ENCODE results near the gene HDAC4.

HDAC4 gene

DNA sequence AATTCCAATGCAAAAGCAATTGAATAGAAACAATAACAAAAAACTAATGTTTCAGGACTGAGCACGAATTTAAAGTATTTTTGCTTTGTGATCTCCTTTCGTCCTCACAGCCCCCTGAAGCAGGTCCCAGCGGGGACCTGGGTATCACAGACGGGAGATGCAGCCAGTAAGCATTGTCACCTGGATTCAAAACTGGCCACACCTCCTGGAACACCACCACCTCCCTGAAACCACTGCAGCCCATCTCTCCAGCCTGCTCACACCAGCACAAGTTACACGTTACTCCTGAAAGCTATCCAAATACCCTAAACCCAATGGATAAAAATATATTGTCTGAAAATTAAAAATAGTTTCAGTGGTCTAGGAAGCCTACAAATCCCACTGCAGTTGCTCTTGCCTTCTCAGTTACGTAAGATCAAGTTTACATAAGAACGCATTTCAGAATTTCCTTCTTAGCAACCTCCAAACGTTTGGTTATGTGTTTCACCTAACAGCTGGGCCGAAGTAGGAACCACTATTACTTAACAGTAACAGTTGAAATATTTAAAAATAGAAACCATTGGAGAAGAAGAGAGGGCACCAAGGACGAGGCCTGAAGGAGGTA lies 178.0 kb downstream of the HDAC4 start:
- no peak for DNase-seq (ENCODE audit: low read depth in 2 of 2)

DNA sequence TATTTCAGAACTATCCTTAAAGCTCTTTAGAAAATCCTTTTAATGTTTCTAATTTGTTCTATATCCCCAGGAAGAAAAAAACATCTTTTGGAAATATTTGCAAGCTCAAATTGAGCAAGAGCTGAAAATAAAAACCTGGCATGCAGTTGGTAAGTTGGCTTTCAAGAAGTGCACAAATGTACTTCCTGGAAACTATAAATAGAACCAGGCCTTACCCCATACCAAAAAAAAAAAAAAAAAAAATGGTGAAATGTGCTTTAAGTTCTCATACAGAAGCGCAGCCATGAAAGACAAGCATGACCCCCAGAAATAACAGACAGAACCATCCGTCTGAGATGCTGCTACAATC lies 178.5 kb downstream of the HDAC4 start:
- DNase-seq (ENCODE audit: low read depth in 2 of 2), result no peak

DNA sequence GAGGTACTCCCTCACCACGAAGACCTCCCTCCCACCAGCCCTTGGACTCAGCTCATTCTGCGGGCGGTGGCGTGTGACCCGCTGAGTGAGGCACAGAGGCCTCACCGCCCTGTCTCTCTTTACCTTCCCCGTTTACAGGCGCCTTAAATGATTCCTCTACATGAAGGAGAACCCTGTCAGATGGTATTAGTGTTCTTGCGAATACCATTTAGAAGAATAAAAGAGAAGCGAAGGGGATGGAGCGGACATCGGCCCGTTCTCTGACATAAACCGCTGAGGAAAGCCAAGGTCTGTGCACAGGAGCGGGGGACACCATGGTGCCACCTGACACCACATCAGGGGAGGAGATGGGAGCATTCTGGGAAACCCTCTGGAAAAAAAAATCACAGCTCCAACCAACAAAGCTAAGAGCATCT lies 179.8 kb downstream of the HDAC4 start:
- DNase-seq (ENCODE audit: low read depth in 2 of 2), result no peak

DNA sequence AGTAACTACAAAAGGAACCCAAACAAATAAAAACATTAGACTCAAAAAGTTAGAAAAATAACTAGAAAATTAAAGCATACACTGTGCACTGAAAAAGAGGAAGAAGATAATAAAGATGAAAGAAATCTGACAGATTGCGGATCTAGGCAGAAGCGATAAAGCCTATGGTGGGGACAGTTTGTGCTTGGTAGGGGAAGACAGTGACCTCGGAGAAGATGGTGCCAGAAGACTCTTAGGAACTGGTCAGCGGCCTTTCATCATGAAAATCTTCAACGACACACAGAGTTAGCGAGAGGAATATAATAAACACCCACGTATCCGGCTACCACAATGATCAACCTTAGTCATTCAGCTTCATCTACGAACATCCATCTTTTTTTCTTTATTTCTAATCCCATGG lies 180.5 kb downstream of the HDAC4 start:
- DNase-seq (ENCODE audit: low read depth in 2 of 2), result no peak

DNA sequence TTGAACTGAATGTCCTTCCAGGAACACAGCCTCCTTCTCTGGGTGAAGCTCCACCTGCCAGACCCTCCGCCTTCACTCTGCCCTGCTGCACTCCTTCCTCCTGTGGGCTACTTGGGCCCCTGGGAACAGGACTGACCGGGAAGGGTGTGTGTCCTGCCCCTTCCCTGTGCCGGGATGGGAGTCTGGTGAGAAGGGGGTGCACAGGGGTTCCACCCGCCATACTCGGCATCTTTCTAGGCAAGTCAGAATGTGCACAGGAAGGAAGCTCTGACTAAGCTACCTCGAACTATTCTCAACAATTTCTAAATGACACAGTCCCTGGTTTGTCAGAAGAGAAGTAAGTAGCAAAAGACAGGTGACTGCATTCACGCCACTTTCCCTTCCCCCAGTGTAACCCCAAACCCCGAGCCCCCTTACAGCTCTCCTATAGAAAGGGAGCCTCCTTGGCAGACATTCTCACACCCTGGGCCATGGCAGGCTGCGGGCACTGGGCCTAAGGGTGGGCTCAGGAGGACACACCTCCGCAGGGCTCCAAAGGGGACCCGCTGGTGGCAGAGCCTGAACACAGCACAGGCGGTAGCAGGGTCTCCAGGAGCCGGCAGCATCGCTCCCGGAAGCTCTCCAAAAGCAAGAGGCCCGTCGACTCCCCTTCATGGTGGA lies 184.1 kb downstream of the HDAC4 start:
- DNase-seq (ENCODE audit: low read depth in 2 of 2), result peak; percentile 18 to 20

DNA sequence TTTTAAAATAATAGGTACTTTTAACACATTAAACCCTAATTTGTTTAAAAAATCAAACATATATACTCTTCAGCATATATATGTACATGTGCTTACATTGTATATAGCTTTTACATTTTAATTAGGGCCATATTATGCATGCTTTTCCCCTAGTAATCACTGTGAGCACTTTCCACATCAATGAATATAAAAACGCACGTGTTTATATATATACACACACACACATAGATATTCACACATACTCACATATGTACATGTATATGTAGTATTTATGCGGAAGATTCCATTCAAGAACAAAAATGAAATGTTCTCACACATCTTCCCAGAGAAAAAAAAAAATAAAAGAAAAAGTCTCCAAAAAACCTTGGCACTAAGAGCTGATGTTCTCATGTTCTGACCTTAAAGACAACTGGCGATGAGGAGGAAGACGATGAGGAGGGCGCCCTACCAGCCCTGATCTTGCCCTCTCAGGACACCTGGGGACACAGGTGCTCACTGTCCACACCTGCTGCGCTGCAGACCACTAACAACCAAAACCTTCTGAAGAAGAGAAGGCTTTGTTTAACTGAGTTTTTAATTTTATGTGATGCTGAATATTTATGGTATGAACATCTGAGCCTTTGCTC lies 184.7 kb downstream of the HDAC4 start:
- DNase-seq (ENCODE audit: low read depth in 2 of 2), result no peak

DNA sequence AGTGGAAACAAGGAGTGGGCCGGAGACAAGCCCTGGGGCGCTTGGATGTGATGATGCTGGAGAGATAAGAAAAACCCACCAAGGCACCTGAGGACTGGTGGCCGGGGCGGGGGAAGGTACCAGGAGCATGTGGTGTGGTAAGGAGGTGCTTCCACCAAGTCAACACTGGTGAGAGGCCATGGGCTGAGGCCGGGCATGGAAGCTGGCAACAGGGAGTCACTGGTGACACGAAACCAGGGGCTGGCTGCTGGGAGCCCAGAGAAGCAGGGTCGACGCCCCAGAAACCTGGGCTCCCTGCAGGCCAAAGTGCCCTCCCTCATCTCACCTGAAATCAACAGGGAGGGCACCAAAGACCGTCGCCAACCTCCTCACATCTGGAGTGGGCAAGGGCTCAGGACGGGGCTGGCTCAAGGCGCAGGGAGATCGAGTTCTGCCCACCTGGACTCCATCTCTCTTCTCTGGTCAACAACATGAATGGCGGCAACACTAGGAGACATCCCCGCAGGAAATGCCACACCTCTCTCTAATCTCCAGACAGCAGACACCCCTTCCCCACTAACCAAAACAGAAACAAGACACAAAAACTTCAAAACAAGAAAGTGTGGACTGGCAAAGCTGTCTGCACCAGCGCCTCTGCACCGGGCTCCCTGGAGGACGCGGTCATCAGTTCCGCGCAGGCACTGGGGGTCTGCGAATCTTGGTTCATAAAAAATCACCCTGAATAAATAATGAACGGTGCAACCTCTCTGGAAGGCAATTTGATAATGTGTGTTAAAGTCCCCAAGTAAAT lies 185.5 kb downstream of the HDAC4 start:
- DNase-seq (ENCODE audit: low read depth in 2 of 2), result no peak

DNA sequence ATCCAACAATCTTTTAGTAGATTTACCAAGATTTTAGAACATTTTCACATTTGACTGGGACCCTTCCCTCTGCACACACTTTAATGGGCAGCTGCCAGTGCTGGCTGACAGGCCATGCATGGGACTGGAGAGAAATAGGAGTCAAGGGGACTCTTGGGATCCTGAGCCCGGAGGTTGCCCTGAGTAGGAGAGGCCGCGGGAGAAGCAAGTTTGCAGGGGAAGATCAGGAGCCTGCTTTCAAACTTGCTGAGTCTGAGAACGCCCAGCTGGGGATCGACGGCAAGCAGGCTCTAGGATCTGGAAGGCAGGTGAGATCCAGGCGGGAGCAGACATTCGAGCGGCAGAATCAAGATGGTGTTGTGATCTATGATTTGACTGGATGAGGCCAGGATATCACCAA lies 186.1 kb downstream of the HDAC4 start:
- no peak for DNase-seq (ENCODE audit: low read depth in 2 of 2)

DNA sequence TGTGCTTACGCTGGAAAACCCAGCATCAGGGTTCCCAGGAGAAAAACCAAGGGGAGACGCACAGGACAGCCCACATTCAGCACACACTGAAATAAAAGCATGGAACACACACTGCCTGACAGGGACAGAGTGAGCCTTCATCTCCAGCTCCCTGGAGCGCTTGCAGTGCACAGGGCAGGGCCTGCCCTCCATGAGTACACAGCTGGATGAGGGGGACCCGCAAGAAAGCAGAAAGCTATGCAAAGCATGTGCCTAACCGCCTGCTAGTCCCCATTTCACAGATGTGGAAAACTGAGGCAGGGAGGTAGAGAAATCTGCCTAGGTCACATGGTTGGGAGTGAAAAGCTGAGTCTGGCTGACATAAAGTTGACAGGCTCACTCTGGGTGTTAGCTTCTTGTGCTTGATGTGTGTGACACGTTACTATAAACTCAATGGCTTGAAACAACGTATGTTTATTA lies 187.1 kb downstream of the HDAC4 start:
- DNase-seq (ENCODE audit: low read depth in 2 of 2), result no peak

DNA sequence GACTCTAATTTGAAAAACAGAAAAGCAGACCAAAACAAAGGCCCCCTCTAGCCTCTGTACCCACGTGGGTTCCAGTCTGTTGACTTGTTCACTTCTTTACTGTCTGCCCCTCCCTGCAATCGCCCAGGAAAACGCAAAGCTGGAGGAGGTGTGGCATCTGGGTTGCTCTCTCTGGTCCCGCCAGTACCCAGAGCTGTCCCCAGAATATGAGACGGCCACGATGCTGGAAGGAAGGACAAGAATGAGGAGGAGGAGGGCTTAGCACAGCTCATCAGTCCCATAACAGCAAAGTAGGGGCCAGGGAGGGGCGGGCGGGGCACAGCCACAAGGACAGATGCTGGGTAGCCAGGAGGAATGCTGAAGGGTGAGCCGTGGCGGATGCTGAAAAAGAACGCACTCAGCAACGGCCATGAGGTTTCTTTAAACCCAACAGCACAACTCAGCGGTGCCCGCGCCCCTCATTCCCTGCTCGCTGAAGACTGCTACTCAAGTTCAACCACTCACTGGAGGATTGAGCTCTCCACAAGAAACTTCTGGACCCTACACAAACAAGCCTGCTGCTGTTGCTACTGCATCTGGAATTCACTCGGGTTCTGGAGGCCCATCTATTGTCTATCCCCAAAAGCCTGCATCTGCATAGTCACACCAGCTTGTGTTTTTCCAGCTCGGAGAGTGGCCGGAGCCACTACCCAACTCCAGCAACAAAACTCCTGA lies 187.7 kb downstream of the HDAC4 start:
- DNase-seq (ENCODE audit: low read depth in 2 of 2), result no peak

DNA sequence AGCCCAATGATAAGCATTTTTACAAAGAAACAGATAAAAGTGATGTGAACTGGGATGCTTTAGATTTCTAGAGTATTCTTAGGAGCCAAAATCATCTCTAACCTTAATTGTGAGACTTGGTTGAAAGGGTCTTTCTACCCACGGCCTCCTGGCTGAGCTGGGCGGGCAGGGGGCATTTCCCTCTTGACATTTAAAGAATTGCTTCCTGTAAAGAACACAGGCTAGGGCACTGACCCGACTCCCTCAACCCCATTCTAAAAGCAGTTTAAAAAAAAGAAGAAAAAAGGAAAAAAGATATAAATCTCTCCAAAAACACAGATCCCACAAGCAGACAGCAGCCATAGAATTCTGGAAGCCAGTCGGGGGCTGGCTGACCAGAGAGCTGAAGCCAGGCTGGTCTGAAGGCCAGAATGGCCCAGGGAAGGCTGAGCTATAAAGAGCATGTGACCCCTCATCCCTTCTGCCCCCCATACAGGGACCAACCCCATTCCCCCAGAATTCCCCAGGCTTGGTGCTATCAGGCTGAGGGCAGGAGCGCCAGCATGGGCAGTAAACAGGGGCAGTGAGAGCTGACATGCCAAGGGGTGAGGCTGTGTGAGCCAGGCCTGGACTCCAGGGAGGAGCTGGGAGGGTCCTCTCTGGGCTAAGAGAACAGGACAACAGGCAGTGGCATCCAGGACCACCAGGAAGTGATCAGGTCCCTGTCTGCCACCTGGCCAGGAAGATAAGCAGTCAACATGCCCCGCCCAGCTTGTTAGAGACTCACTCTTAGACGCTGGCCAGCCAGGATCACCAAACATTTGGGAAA lies 188.5 kb downstream of the HDAC4 start:
- no peak for DNase-seq (ENCODE audit: low read depth in 2 of 2)

DNA sequence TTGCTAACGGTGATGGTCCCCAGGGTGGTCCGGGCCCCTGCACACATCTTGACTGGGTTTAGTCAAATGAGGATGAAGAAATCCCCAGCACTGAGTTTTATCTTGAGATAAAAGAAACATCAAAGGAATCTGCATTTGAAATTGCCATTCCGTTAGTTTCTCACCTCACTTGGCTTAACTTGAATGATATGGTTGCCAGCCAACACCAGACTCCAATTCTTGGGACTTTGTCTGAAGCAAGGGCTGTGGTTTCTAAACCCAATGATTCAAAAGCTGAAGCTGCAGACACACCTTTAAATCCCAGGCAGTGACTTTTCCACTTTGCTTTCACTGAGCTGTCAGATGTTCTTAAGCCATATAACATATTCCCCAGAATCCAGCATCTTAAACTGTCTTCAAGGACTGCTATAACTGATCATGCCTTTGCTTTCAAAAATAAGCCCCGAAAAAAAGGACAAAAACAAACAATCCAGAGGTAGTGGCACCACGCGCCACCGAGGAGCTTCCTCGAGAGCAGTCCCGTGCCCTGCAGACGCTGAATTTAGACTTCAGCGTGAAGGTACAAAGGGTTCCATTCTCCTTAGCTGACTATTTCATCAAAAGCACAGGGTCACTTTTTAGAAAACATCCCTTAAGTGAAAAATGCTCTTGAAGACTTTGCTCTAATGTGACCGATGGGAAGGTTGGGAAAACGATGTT lies 189.3 kb downstream of the HDAC4 start:
- DNase-seq (ENCODE audit: low read depth in 2 of 2), result no peak

DNA sequence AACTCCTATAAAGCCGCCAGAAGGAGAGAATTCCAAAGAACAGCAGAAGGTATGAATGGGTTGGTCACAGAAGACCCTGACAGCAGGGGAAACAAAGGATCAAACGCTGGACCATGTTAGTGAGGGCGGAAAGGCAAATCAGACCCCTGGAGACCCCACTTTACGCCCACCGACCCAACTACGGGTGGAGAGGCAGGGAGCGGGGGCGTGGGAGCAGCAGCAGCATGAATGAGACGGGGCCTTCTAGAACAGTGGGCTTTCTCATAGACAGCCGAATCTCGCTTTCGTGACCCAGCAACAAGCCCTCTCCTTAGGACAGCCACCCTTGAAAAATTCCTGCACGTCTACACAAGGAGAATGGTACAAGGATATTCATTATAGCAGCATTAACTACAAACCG lies 191.0 kb downstream of the HDAC4 start:
- DNase-seq (ENCODE audit: low read depth in 2 of 2), result no peak

DNA sequence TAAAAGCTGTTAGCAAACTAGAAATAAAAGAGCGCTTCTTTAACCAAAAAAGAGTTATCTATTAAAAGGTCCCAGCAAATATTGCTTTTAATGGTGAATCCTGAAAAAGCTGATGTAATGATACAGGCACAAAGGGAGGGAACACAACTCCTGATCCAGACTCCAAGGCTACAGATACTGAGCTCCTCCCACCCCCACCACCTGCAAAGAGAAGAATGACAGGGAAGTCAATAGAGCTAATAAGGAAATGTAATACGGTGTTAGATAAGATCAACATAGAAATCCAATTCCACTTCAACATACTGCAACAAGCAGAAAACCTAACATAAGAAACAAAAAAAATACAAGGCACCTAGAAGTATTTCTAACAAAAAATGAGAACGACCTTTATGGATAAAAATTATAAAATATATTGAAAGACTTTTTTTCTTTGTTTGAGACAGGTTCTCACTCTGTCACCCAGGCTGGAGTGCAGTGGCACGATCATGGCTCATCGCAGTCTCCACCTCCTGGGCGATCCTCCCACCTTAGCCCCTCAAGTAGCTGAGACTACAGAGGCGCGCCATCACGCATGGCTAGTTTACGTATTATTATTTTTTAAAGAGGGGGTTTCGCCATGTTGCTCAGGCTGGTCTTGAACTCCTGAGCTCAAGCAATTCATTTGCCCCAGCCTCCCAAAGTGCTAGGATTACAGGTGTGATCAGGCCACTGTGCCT lies 192.2 kb downstream of the HDAC4 start:
- DNase-seq (ENCODE audit: low read depth in 2 of 2), result no peak

DNA sequence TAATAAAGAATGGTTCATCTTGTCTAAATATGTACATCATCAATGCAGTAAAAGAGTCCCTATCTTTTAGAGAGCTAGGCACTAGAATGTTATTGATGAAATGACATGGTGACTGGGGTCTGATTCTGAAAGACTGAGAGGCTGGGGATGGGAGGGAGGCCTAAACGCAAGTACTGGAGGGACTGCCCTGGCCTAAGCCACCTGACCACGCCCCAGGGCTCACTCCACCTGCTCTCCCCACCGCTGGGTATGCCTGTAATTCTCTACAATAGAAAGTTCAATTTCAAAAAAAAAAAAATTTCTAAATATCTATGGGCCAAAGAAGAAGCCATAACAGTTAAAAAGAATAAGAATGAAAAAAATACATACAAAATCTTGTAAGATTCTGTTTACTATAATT lies 194.0 kb downstream of the HDAC4 start:
- no peak for DNase-seq (ENCODE audit: low read depth in 2 of 2)

DNA sequence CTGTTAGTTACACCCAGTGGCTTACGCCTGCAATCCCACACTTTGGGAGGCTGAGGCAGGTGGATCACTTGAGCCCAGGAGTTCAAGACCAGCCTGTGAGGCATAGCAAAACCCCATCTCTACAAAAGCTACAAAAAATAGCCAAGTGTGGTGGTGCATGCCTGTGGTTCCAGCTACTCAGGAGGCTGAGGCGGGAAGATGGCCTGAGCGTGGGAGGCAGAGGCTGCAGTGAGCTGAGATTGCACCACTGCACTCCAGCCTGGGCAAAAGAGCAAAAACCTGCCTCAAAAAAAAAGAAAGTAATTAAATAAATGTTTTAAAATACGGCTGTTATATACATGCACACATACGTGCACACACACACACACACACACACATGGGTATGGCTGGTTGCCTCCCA lies 194.8 kb downstream of the HDAC4 start:
- DNase-seq (ENCODE audit: low read depth in 2 of 2), result no peak

DNA sequence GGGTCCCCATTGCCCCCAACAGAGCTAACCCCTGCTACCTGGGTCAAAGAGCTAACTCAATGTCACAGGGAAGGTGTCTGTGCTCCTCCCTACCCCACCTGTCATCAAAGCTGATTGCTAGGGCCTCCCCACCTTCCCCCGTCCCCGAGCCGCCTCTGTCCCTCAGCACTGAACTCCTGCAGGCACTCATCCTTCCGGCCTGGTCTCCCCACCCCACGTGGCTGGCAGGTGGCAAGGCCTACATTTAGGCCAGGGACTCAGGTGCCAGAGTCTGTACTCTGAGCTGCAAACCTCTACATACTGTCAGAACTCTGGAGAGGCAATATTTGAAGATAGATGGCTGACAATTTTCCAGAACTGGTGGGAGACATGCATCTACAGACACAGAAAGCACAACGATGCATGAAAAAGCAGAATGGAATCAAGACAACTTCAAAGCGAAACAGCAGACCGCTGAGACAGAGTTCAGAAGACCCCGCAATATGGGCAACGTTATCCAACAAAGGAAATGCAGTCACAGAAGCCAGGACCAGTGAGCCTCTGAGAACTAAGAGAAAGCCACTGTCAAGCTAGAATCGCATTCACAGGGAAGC lies 195.8 kb downstream of the HDAC4 start:
- no peak for DNase-seq (ENCODE audit: low read depth in 2 of 2)

DNA sequence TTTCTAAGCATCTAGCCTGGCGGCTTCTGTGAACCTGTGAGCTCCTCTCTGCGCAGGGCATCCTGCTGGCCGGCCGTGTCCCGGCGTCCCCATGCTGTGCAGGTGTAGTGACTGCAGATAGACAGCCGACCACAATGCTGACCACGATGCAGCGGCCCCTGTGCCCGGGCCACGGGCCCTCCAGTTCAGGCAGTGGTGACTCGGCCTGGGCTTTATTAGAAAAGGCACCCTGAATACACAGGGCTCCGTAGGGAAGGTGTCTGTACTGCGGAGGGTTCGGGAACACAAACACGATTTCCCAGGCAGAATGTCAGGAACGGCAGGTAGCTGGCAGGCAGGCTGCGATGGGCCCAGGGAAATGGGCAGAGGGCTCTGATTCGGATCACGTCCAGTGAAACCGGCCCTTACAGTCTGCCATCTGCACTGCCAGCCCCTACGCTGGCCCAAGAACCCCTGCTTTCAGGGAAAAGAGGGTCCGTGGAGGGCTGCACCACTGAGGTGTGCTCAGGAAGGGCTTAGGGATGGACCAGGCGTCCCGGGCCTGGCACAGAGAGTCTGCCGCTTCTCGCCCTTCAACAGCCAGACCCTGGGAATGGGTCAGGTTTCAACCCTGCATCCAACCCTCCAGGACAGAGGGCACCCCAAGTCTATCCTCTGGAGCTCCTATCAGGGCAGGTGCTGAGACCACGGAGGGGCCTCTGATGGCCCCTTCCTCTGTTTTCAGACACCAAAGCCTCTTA lies 196.5 kb downstream of the HDAC4 start:
- no peak for DNase-seq (ENCODE audit: low read depth in 2 of 2)

All from activated CD4-positive, alpha-beta T cell treated with anti-CD3 and anti-CD28 coated beads for 24 hours (primary cell).